ENCODE results near the gene HOMER2.
"Not testable (repeated sequence)": the region's sequence is repeated elsewhere in the genome, so short reads cannot be mapped to it uniquely, and the experiment has no call there.

The HOMER2 gene

DNA sequence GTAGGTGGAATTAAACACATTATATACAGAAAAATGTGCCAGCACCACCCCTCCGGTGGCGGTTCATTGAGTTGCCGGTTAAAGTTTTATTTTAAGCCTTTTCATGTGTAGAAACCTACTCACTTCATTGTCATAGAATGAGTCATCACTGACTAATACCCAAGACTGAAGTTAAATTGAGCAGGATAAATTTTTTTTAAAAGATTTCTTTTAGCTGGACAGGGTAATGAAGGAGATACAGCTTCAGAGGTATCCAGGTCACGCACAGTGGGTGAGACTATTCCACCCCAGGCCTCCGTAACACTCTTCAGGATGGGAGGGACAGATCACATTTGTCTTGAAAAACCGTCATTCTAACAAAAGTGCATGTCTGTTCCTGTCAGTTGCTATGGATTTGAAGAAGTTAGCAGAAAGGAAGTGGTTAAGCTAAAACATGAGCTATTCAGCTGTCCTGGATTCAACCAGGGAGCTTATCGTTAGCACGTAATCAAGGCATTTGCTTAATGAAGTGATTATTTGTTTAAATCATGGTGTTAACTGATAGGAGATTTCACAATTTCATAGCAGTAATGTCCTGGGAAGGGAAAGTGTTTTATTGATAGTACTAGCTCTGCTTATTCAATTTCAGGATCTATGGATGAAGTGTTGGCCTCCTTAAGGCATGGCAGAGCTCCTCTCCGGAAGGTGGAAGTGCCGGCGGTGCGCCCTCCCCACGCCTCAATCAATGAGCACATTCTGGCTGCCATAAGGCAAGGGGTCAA, 119.7 kb downstream of the HOMER2 start:
- DNase-seq (ENCODE audit: low read depth in 2 of 2): no peak

GRCh38 chr15:82831894-82832600, 120.5 kb downstream of the HOMER2 start:
- DNase-seq (ENCODE audit: low read depth in 2 of 2): no peak

- no peak for DNase-seq (ENCODE audit: low read depth in 2 of 2)
These were observed 121.9 kb downstream of the HOMER2 start for GRCh38 chr15:82830427-82831173.

GRCh38 chr15:82829234-82829633, 123.3 kb downstream of the HOMER2 start:
- DNase-seq (ENCODE audit: low read depth in 2 of 2): no peak

DNA sequence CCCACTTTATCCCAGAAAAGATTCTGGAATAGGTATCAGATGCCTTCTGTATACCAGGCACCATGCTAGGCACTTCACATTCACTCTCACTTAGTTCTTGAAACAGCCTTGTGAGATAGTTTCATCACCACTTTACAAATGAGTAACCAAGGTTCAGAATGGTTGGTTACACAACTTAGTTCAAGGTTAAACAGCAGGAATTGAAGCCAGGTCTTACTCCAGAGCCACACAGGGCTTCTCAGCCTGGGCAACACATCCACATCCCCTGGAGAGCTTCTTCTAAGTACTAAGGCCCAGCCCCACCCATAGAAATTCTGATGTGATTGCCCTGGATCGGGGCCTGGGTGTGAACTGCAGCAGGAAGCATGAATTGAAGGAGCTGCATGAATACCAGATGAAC, 124.4 kb downstream of the HOMER2 start:
- DNase-seq (ENCODE audit: low read depth in 2 of 2): no peak

GRCh38 chr15:82823049-82823448, 129.5 kb downstream of the HOMER2 start:
- no peak for DNase-seq (ENCODE audit: low read depth in 2 of 2)

GRCh38 chr15:82821851-82822250, 130.7 kb downstream of the HOMER2 start:
- not testable (repeated sequence) for DNase-seq (ENCODE audit: low read depth in 2 of 2)

DNA sequence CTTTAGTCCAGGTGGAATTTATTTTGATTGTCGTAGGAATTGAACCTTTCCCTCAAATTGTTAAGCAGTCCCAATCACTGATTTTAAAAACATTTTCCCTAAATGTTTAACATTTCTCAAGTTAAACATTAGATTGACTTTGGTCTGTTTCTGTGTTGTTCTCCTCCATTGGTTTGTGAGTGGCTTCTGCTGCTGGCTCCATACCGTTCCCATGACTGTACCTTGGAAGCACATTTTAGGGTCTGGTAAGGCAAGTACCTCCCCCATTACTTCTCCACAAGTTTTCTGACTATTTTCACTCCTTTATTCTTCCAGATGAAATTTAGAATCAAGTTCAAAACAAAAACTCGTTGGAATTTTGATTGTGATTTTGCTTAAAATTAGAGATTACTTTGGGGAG, 131.1 kb downstream of the HOMER2 start:
- not testable (repeated sequence) for DNase-seq (ENCODE audit: low read depth in 2 of 2)

- no peak for DNase-seq (ENCODE audit: low read depth in 2 of 2)
These were observed 132.4 kb downstream of the HOMER2 start for GRCh38 chr15:82820128-82820527.

DNA sequence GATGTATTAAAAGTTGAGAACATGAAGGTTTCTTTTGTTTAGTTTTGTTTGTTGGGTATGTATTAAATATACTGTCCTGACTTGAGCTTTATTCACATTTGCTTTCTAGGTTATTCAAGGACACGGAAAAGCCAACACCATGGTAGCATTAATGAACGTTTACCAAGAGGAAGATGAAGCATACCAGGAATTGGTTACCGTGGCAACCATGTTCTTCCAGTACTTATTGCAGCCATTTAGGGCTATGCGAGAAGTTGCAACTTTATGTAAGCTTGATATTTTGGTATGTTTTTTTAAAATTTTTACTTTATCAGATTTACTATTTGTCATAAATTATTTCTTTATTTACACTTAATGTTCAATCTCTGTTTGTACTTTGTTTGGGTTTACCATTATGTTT, 139.5 kb downstream of the HOMER2 start:
- DNase-seq (ENCODE audit: low read depth in 2 of 2): no peak

- peak; percentile 10 to 15 for DNase-seq (ENCODE audit: low read depth in 2 of 2)
These were observed 141.6 kb downstream of the HOMER2 start for GRCh38 chr15:82810890-82811426.

DNA sequence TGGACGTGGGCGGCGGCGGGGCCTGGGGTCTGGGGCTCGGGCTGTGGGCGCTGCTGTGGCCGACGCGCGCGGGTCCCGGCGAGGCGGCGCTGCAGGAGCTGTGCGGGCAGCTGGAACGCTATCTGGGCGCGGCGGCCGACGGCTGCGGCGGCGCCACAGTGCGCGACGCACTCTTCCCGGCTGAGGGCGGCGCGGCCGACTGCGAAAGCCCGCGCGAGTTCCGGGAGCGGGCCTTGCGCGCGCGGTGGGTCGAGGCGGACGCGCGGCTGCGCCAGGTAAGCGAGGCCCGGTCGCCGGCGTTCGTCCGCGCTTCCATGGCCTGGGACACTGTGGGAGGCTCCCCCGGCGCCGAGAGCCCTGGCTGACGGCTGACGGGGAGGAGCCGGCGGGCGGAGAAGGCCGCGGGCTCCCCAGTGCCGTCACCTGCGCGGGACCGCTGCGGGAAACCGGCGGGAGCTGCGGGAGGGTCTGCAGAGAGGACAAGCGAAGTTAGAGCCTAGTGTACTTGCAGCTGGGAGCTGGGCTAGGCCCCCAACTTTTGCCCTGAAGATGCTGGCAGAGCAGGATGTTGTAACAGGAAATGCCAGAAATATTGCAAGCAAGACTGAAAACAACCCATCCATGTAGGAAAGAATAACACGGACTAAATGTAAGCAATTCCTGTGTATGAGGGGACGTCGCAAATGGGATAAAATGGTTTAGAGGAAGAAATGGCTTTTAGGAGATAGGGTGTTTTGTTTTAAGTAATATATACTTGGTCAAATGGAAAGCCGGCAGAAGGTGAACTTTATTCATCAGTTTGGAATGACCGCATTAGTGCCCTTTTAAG, 142.2 kb downstream of the HOMER2 start:
- DNase-seq (ENCODE audit: low read depth in 2 of 2): peak; percentile 4 to 8

DNA sequence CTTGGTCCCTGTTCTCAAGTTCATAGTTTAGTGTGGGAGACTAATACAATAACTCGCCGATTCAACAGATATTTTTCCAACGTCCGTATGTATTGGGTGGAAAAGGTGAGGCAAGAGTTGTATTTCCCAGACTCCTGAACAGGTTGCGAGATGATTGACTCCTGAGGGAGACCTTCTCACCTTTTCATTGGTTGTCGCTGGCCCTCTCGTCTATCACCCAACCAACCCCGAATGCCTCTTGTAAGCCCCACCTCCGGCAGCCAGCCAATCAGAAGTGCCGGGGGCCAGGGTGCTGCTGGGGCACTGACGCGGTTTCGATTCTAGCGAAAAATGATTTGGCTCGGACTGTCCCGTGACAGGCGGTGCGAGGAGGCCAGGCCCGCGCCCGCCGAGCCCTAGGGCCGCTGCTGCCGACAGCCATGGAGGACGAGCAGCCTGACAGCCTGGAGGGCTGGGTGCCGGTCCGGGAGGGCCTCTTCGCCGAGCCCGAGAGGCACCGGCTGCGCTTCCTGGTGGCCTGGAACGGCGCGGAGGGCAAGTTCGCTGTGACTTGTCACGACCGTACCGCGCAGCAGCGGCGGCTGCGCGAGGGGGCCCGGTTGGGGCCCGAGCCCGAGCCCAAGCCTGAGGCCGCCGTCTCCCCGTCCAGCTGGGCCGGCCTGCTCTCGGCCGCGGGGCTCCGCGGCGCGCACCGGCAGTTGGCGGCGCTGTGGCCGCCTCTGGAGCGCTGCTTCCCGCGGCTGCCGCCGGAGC, 143.0 kb downstream of the HOMER2 start, which contains the start of gene WHAMM:
Gene WHAMM, plus strand, starts transcription at position 321 of the 753 bp plus-strand sequence. Its CDS starts 99 bp downstream, at position 420.
- peak; percentile 86 to 90 for DNase-seq (ENCODE audit: low read depth in 2 of 2)

GRCh38 chr15:82808634-82809041, 143.9 kb downstream of the HOMER2 start:
- no peak for DNase-seq (ENCODE audit: low read depth in 2 of 2)

DNA sequence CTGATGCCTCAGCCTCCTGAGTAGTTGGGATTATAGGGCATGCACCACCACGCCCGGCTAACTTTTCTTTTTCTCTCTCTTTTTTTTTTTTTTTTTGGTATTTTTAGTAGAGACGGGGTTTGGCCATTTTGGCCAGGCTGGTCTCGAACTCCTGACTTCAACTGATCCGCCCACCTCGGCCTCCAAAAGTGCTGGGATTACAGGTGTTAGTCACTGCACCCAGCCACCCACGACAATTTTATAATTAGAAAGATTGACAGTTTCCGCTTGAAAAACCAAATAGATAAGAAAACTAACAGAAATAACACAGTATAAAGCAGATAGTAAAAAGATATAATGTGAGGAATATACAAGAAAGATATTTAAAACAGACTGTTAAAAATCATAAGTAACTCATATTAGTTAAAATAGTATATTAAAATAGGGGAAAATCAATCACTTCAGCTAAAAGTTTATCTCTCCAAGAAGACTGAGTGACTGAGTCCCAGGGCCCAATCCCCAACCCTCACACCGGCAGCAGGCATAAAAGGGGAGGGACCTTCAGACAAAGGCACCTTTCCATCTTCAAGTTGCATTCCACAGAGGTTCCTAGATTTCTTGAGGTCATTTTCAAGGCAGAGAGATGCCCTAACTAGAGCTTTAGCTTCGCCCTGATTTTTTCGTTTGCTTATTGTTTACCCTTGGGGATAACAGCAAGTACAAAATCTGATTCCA, 144.4 kb downstream of the HOMER2 start:
- no peak for DNase-seq (ENCODE audit: low read depth in 2 of 2)

GRCh38 chr15:82805994-82806406, 146.5 kb downstream of the HOMER2 start, which contains the start of gene FSD2:
Gene FSD2 (minus strand): TSS chr15:82806069. CDS start chr15:82787390, 18,679 bp downstream.
- DNase-seq (ENCODE audit: low read depth in 2 of 2): no peak

- DNase-seq (ENCODE audit: low read depth in 2 of 2): no peak
These were observed 148.0 kb downstream of the HOMER2 start for GRCh38 chr15:82804575-82804949.

- DNase-seq (ENCODE audit: low read depth in 2 of 2): no peak
These were observed 148.5 kb downstream of the HOMER2 start for GRCh38 chr15:82803793-82804574.

DNA sequence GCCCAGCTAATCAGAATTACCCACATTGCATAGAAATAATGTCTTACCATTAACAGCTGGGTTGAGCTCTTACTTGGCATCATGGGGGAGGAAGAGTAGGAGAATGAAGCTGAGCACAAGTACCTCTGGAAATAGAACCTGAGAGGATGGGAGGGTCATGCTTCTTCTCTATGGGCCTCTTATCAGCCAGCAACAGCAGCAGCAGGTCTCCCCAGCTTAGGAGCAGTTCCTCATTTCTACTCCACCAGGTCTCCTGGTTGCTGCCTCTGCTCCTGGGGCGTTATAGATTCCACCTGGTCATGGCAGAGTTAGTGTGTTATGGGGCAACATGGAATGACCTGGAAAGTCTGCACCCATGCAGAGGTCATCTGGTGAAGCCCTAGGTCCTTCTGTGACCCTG, 150.0 kb downstream of the HOMER2 start:
- DNase-seq (ENCODE audit: low read depth in 2 of 2): no peak
